Erythroblast (primary cell): ENCODE results near the gene C22orf15.

Experiments
- GATA1 ChIP-seq: IDR thresholded peaks from 2 replicates; pipeline ENCODE4 v1.6.1; 2011; ENCODE audit warnings: low read depth, mild to moderate bottlenecking, control low read depth, low read length, moderate library complexity
- POLR2A ChIP-seq: IDR thresholded peaks from 2 replicates; pipeline ENCODE4 v1.6.1; 2011; ENCODE audit warnings: mild to moderate bottlenecking, low read length

DNA sequence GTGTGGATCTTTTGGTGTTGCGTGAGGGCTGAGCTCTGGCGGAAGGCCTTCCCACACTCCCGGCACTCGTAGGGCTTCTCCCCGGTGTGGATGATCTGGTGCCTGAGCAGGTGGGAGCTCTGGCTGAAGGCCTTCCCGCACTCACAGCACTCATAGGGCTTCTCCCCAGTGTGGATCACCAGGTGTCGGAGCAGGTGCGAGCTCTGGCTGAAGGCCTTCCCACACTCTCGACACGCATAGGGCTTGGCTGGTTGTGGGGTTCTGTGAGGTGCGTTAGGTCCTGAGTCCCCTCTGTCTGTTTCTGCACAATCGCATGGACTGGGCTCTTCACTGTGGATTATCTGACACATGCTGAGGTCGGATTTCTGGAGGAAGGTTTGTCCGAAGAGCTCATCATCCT lies 18.3 kb upstream of the C22orf15 start:
- TF ChIP-seq POLR2A = no peak
- TF ChIP-seq GATA1 = no peak
